A549 (cell line): Measurements from ENCODE around the gene FASTK.

Experiments
- RAD21 ChIP-seq, 2 experiments: fragments of >200 bp in 1 of 2; sonication (Bioruptor Twin) in 1 of 2; formaldehyde crosslinking in 1 of 2; IDR thresholded peaks in 1 of 2; conservative IDR thresholded peaks in 1 of 2; 2 replicates in 1 of 2; 3 replicates in 1 of 2; pipeline ENCODE4 v1.6.1; 2012 to 2018; ENCODE audit warnings: inconsistent platforms in 1 of 2
- TF ChIP-seq, protein P1 (sequence below): fragments of 200-600 bp; sonication (generic); IDR thresholded peaks from 2 replicates; pipeline ENCODE4 v1.6.1; 2016; ENCODE audit warnings: antibody characterized with exemption, mild to moderate bottlenecking, moderate library complexity
- TF ChIP-seq, protein P2 (sequence below): fragments of >200 bp; sonication (Bioruptor Twin); formaldehyde crosslinking; IDR thresholded peaks from 3 replicates; pipeline ENCODE4 v1.5.1; 2016

DNA sequence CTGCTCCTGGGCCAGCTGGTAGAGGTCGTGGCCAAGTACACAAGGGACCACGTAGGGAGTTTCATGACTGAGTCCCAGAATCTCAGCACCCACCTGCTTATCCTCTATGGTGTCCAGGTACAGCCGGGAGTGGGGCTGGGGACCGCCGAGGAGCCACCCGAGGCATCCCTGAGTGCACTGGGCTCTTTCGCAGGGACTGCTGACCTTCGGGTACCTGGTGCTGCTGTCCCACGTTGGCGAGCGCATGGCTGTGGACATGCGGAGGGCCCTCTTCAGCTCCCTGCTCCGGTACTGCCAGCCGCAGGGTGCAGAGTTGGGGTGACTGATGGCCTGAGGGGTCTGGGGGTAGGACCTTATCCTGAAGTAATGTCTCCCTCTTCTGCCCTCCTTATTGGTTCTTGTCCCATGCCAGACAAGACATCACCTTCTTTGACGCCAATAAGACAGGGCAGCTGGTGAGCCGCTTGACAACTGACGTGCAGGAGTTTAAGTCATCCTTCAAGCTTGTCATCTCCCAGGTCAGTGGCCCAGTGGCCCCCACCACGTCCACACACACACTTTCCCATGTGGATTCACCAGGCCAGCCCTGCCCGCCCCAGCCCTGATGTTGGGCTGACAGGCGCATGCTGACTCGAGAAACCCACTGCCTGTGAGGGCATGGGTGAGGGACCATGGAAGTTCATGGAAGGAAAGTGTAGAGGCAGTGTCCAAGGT, 46.1 kb downstream of the FASTK start:
- TF ChIP-seq, protein P1, sequence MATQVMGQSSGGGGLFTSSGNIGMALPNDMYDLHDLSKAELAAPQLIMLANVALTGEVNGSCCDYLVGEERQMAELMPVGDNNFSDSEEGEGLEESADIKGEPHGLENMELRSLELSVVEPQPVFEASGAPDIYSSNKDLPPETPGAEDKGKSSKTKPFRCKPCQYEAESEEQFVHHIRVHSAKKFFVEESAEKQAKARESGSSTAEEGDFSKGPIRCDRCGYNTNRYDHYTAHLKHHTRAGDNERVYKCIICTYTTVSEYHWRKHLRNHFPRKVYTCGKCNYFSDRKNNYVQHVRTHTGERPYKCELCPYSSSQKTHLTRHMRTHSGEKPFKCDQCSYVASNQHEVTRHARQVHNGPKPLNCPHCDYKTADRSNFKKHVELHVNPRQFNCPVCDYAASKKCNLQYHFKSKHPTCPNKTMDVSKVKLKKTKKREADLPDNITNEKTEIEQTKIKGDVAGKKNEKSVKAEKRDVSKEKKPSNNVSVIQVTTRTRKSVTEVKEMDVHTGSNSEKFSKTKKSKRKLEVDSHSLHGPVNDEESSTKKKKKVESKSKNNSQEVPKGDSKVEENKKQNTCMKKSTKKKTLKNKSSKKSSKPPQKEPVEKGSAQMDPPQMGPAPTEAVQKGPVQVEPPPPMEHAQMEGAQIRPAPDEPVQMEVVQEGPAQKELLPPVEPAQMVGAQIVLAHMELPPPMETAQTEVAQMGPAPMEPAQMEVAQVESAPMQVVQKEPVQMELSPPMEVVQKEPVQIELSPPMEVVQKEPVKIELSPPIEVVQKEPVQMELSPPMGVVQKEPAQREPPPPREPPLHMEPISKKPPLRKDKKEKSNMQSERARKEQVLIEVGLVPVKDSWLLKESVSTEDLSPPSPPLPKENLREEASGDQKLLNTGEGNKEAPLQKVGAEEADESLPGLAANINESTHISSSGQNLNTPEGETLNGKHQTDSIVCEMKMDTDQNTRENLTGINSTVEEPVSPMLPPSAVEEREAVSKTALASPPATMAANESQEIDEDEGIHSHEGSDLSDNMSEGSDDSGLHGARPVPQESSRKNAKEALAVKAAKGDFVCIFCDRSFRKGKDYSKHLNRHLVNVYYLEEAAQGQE, result no peak
- no peak for TF ChIP-seq RAD21 (conservative IDR thresholded peaks at IDR 0.05 in 1 of 2, IDR thresholded peaks at IDR 0.05 in 1 of 2)
- TF ChIP-seq, protein P2, sequence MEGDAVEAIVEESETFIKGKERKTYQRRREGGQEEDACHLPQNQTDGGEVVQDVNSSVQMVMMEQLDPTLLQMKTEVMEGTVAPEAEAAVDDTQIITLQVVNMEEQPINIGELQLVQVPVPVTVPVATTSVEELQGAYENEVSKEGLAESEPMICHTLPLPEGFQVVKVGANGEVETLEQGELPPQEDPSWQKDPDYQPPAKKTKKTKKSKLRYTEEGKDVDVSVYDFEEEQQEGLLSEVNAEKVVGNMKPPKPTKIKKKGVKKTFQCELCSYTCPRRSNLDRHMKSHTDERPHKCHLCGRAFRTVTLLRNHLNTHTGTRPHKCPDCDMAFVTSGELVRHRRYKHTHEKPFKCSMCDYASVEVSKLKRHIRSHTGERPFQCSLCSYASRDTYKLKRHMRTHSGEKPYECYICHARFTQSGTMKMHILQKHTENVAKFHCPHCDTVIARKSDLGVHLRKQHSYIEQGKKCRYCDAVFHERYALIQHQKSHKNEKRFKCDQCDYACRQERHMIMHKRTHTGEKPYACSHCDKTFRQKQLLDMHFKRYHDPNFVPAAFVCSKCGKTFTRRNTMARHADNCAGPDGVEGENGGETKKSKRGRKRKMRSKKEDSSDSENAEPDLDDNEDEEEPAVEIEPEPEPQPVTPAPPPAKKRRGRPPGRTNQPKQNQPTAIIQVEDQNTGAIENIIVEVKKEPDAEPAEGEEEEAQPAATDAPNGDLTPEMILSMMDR, result no peak
